Smooth muscle cell (in vitro differentiated cells): Measurements from ENCODE around the gene FAR1. TPM values are rescaled to one million over a fixed set of nuclear protein-coding genes. Genes with fewer than 3 reads are reported as not detected.
"Not testable (repeated sequence)": the region's sequence is repeated elsewhere in the genome, so short reads cannot be mapped to it uniquely, and the experiment has no call there.

Source experiments
- DNase-seq: peaks from one replicate; lab custom pipeline; 2025; ENCODE audit not compliant: unreplicated experiment; lab: John Stamatoyannopoulos, UW
- H2AFZ ChIP-seq: fragments of 200-600 bp; sonication (generic); 2 replicates; pipeline ENCODE4 v1.6.0; 2016; ENCODE audit warnings: antibody characterized with exemption, low read depth, mild to moderate bottlenecking
- H3F3A ChIP-seq: fragments of 200-600 bp; sonication (generic); 2 replicates; pipeline ENCODE4 v1.6.0; 2017; ENCODE audit warnings: antibody characterized with exemption, low read depth
- H3K27ac ChIP-seq: fragments of 200-600 bp; sonication (generic); 2 replicates; pipeline ENCODE4 v1.5.1; 2016; ENCODE audit warnings: low read depth, mild to moderate bottlenecking
- H3K27me3 ChIP-seq: fragments of 200-600 bp; sonication (generic); 2 replicates; pipeline ENCODE4 v1.6.1; 2016; ENCODE audit warnings: low read depth, mild to moderate bottlenecking
- H3K36me3 ChIP-seq: fragments of 200-600 bp; sonication (generic); 2 replicates; pipeline ENCODE4 v1.5.1; 2016; ENCODE audit warnings: low read depth
- H3K4me1 ChIP-seq: fragments of 200-600 bp; sonication (generic); 2 replicates; pipeline ENCODE4 v1.5.1; 2016; ENCODE audit warnings: low read depth
- H3K4me2 ChIP-seq: fragments of 200-600 bp; sonication (generic); 2 replicates; pipeline ENCODE4 v1.6.0; 2016; ENCODE audit warnings: mild to moderate bottlenecking
- H3K4me3 ChIP-seq: fragments of 200-600 bp; sonication (generic); 2 replicates; pipeline ENCODE4 v1.5.1; 2016; ENCODE audit warnings: mild to moderate bottlenecking
- H3K79me2 ChIP-seq: fragments of 200-600 bp; sonication (generic); 2 replicates; pipeline ENCODE4 v1.6.0; 2016; ENCODE audit warnings: low read depth, mild to moderate bottlenecking
- H3K9ac ChIP-seq: fragments of 200-600 bp; sonication (generic); 2 replicates; pipeline ENCODE4 v1.6.0; 2016; ENCODE audit warnings: low read depth
- H3K9me3 ChIP-seq: fragments of 200-600 bp; sonication (generic); replicated peaks from 2 replicates; pipeline ENCODE4 v1.5.1; 2016; ENCODE audit warnings: low read depth
- H4K20me1 ChIP-seq: fragments of 200-600 bp; sonication (generic); 2 replicates; pipeline ENCODE4 v1.6.0; 2016; ENCODE audit warnings: low read depth
- CTCF ChIP-seq: fragments of 200-600 bp; sonication (generic); IDR thresholded peaks from 2 replicates; pipeline ENCODE4 v1.5.1; 2017; ENCODE audit warnings: borderline replicate concordance, mild to moderate bottlenecking, antibody characterized with exemption; ENCODE audit not compliant: insufficient read depth, poor library complexity, severe bottlenecking
- WGBS: methylation state at CpG from one replicate; pipeline ENCODE4 v1.1.7; 2016; ENCODE audit warnings: low lambda C conversion rate; 5-methylcytosine and 5-hydroxymethylcytosine counted together
- polyA plus RNA-seq: library from polyadenylated mRNA; unstranded; fragments of >200 nt; fragmentation: Nextera tagmentation; extraction: Ambion mirVana; gene quantifications from 2 replicates; pipeline ENCODE4 v1.2.1, GENCODE V29; 2016
- total RNA-seq: library from RNA; depleted of rRNA; stranded (reverse); fragments of >200 nt; gene quantifications from 2 replicates; pipeline ENCODE4 v1.2.3, GENCODE V29; 2014

Gene FAR1
- total and polyA plus RNA-seq, 2 experiments from 2014 or later = 19.5 to 64.9 TPM

- peaks cover 25% of the 10 kb centered on the region for H3K36me3 ChIP-seq
Measured at GRCh38 chr11:13728076-13728475, 59.6 kb downstream of the FAR1 start.

GRCh38 chr11:13734530-13734929 is 66.1 kb downstream of the FAR1 start:
- Histone ChIP-seq H3K4me2 (no peak overlapping the region), H3K79me2 (no peaks in the 10 kb centered on the region), H3K4me1 (no peaks in the 10 kb centered on the region), H3F3A (no peaks in the 10 kb centered on the region), H3K9ac (no peak overlapping the region), H4K20me1 (no peaks in the 10 kb centered on the region), H2AFZ (no peak overlapping the region), H3K9me3 (no peaks in the 10 kb centered on the region), H3K4me3 (no peak overlapping the region), H3K36me3 (peaks cover 6% of the 10 kb centered on the region), H3K27me3 (no peaks in the 10 kb centered on the region), H3K27ac (no peak overlapping the region)
- no peak for TF ChIP-seq CTCF
- WGBS = 95% methylated on average over 3 of the region's 3 CpGs
- no peak for DNase-seq

More at GRCh38 chr11:13728076-13728475, 59.6 kb downstream of the FAR1 start:
- H3K27me3 ChIP-seq = no peaks in the 10 kb centered on the region
- H3K9ac ChIP-seq = no peak overlapping the region
- no peaks in the 10 kb centered on the region for H4K20me1 ChIP-seq
- H3K27ac ChIP-seq = no peak overlapping the region
- H3F3A ChIP-seq = no peaks in the 10 kb centered on the region
- DNase-seq = no peak
- H3K4me2 ChIP-seq = no peak overlapping the region
- no peak for TF ChIP-seq CTCF
- H3K4me3 ChIP-seq = no peak overlapping the region
- H3K79me2 ChIP-seq = no peaks in the 10 kb centered on the region
- H3K4me1 ChIP-seq = no peaks in the 10 kb centered on the region
- no peak overlapping the region for H2AFZ ChIP-seq
- no peaks in the 10 kb centered on the region for H3K9me3 ChIP-seq

- H3K4me2 ChIP-seq = no peak overlapping the region
- H3K27ac ChIP-seq = no peak overlapping the region
- H3K4me1 ChIP-seq = no peaks in the 10 kb centered on the region
- no peaks in the 10 kb centered on the region for H3K36me3 ChIP-seq
- no peak for TF ChIP-seq CTCF
- H3F3A ChIP-seq = no peaks in the 10 kb centered on the region
- no peaks in the 10 kb centered on the region for H3K79me2 ChIP-seq
- WGBS = 80% methylated on average over 2 of the region's 2 CpGs
- DNase-seq = no peak
- no peaks in the 10 kb centered on the region for H4K20me1 ChIP-seq
- H3K27me3 ChIP-seq = no peaks in the 10 kb centered on the region
- no peak overlapping the region for H3K9ac ChIP-seq
- no peaks in the 10 kb centered on the region for H3K9me3 ChIP-seq
- H2AFZ ChIP-seq = no peak overlapping the region
- H3K4me3 ChIP-seq = no peak overlapping the region
Measured at GRCh38 chr11:13745165-13745564, 76.7 kb downstream of the FAR1 start.

GRCh38 chr11:13753316-13753715 is 84.8 kb downstream of the FAR1 start:
- H3K4me3 ChIP-seq, H3K27me3 ChIP-seq, H3K9ac ChIP-seq, H3F3A ChIP-seq, H2AFZ ChIP-seq, H3K79me2 ChIP-seq, H3K4me1 ChIP-seq, H3K27ac ChIP-seq, H3K4me2 ChIP-seq, H4K20me1 ChIP-seq, H3K36me3 ChIP-seq, DNase-seq, H3K9me3 ChIP-seq: not testable (repeated sequence)
- WGBS = 94% methylated on average over 5 of the region's 5 CpGs
